Dedifferentiated amniotic fluid mesenchymal stem cell (primary cell): ENCODE data around the gene NDUFC1.
"Not testable (repeated sequence)": the region's sequence is repeated elsewhere in the genome, so short reads cannot be mapped to it uniquely, and the experiment has no call there.

ENCODE experiments used
- DNase-seq: peaks from one replicate; pipeline ENCODE4 v3.0.0-alpha.2; 2016; ENCODE audit errors: extremely low spot score

NDUFC1 gene

DNA sequence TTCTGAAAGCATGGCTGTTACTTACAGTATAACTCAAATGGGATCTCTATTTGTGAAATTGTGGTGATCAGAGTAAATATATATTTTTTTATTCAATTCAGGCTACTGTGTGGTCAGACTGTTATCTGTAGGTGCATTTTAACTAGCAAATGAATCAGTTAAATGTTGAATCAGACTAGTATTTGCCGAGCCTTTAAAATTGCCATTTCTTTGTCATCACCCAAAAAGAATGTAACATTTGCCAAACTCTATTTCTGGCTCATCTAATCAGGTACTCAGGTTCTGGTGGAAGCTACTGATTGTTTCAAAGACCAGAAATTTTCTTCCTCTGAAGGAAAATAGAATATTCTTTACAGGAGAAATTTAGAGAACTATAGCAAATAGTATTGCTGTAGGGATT is 2.7 kb downstream of the NDUFC1 start:
- no peak for DNase-seq

GRCh38 chr4:139297001-139297410 is 5.3 kb downstream of the NDUFC1 start:
- no peak for DNase-seq

GRCh38 chr4:139295942-139296299 is 6.4 kb downstream of the NDUFC1 start:
- no peak for DNase-seq

- peak; percentile 96 for DNase-seq
Measured at GRCh38 chr4:139295206-139295941, 6.9 kb downstream of the NDUFC1 start.

- DNase-seq, result no peak
Measured at GRCh38 chr4:139286186-139286698, 16.0 kb downstream of the NDUFC1 start.

GRCh38 chr4:139282721-139283075 is 19.6 kb downstream of the NDUFC1 start:
- DNase-seq, result no peak

DNA sequence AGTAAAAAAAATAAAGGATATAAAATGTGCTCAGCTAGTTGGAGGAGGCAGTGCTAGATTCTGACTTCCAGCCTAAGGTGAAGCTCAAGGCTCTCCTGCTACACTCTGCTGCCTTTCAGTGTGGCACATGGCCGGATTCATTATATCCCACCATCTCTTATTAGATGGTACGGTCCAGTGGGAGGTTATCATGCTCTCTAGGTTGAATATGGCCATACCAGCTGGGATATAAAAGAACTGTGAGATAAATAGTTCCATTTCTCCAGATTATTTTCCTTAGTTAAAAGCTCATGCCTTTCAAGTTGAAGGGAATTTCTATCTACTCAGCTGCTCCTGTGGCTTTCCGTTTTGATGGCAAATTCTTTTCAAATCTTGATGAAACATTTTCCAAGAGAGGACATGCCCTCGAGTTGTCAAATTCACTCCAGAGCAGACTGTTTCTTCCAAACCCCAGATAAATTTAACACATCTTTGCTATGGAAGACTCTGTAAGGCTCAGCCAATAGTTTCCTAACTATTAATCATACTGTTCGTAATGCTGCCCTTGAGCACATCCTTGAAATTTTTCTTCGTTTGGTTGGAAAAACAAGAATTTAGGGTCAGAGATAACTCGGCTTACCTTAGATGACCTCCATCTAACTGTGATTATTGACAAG is 20.1 kb downstream of the NDUFC1 start:
- DNase-seq, result no peak

- DNase-seq, result peak; percentile 33
Measured at GRCh38 chr4:139279760-139280620, 22.3 kb downstream of the NDUFC1 start, which contains the start of gene MGARP. MGARP (minus strand) TSS chr4:139280225; CDS start chr4:139280158, 67 bp downstream.

DNA sequence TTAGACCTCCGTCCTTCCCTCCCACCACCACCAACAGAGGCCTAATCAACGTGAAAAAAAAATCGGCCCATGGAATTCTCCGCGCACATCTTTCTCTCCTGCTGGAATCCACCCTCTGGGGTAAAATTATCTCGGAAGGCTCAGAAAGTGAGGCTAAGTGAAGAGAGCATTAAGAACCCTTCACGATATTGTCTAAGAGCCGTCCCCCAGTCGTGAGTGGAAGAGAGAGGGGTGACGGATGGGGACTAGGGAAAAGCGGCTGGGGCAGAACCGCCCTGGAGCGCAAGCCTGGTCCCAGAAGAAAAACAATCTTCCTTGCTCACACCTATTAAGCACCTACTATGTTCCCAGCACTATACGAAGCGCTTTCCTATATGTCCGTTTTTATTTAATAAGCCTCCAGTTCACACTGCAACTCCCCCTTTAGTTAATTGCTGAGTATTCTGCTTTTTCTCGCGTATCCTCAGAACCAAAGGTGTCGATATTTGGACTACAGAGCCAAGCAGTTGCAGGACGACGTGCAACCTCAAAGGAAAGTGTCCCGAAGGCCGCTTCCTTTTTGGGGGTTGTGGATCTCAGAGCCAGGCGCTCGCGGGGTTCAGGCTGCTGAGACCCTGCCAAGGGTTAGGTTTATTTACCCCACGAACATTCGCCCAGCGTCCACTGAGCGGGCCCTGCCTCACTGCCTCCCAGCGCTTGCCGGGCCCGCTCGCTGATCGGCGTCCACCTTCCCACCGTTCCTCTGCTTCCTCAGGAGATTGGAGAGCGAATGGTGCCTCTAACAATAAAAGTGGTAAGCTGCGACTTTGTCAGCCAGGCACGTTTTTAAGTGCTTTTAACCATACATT is 23.1 kb downstream of the NDUFC1 start:
- DNase-seq, result no peak

DNA sequence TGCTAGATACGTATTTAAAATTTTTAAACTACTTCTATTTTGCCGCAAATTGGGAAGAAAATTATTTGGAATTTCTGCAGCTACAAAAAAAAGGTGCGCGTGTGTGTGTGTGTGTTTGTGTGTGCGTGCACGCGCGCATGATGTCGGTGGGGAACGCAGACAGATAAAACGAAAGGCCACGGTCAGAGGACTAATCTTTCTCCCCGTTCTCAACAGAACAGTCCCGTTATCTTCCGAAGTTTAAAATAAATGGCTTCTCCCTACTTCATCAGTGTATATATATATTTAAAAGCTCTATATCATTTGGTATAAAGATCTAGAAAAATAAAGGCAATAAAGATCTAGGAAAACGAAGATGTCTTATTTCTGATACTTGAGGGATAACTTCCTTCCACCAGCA is 23.8 kb downstream of the NDUFC1 start:
- no peak for DNase-seq

DNA sequence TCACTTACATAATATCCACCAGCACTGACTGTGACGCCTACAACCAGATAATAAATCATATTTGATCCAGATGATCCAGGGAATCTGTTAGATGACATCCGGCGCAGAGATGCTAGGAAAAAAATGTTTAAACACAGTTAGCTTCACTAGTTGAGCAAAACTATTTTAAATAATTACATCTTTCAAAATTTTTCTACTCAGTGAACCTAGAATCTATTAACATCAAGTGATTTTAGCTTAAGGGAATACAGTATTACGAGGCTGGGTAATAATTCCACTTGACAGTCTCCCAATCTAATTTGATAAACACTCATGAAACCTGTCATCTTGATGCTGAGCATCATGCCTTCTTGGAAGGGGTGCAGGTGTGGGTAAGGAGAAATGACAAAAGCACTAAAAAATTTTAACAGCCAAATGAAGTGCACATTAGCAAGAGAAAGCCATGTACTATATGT is 27.0 kb downstream of the NDUFC1 start:
- no peak for DNase-seq

GRCh38 chr4:139274790-139275189 is 27.5 kb downstream of the NDUFC1 start:
- no peak for DNase-seq

GRCh38 chr4:139273835-139274234 is 28.4 kb downstream of the NDUFC1 start:
- no peak for DNase-seq

GRCh38 chr4:139267301-139267700 is 35.0 kb downstream of the NDUFC1 start:
- DNase-seq, result no peak

DNA sequence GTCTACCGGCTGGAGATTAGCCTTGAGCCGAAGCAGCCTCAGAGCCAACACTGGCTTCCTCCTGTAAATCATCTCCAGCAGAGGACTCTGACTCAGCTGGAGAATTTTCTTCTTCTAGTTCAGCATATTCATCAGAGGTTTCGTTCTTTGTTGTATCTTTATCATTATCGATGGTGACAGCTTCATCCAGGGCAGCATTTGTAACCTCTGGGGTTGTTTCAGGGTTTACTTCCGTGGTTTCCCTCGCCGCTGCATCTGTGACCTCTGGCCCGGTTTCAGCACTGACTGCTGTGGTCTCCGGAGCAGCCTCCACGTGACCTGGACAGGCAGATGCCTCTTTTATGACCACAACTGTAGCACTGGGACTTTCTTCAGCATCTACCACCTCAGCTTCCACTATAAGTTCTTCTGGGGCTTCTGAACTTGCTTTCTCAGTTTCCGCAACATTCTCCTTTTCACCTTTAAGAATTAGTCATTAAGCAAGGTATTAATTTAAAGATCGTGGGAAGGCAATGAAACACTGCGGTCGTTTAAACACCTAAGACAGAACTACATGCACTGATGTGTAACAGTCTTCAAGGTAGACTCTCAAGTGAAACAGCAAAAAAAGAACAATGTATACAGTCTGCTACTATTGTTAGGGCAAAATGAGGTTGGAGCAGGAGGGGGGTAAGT is 35.6 kb downstream of the NDUFC1 start:
- DNase-seq, result peak; percentile 44

- no peak for DNase-seq
Measured at GRCh38 chr4:139266208-139266582, 36.1 kb downstream of the NDUFC1 start.

GRCh38 chr4:139265654-139266053 is 36.6 kb downstream of the NDUFC1 start:
- no peak for DNase-seq

- DNase-seq, result no peak
Measured at GRCh38 chr4:139256349-139256748, 45.9 kb downstream of the NDUFC1 start.

- not testable (repeated sequence) for DNase-seq
Measured at GRCh38 chr4:139255581-139255980, 46.7 kb downstream of the NDUFC1 start.

DNA sequence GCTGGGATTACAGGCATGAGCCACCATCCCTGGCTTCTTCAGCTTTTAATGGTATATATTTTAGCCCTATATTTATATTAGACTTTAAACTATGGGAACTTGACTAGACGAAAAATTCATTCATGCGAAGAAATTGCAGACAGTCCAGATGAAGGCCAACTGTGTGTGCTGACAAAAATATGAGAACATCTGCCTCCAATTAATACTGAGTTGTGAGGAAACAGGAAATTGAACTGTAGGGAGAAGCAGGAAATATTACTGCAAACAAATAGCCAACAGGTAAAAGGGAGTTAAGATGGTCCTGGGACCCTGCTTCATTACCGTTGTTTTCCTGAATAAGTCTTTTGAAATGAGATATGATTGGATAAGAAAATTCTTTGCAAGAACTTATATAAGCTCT is 48.6 kb downstream of the NDUFC1 start:
- DNase-seq, result peak; percentile 72

DNA sequence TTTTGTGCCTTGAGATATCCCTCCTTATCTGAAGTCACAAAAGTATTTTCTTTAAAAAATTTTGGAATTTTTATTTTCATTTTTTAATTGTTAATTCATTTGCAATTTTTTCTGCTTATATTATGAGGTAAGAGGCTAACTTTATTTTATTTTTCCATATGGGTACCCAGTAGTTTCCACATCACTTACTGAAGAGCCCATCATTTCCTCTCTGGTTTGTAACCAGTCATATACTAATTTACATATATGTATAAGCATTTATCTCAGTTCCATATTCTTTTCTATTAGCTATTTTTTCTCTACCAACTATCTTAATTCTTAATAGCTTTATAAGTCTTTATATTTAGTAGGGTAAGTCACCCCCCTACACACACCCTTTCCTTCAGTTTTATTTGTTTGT is 49.2 kb downstream of the NDUFC1 start:
- DNase-seq, result no peak
